Loucy (cell line): ENCODE data around the gene RPL9.

Source experiments
- H2AFZ ChIP-seq: fragments of 200-600 bp; sonication (generic); 2 replicates; pipeline ENCODE4 v1.6.0; 2016; ENCODE audit warnings: antibody characterized with exemption, mild to moderate bottlenecking, low read length, moderate library complexity
- H3F3A ChIP-seq: fragments of 200-600 bp; 2 replicates; pipeline ENCODE4 v1.6.0; 2016; ENCODE audit warnings: antibody characterized with exemption, low read depth, mild to moderate bottlenecking
- H3K27me3 ChIP-seq: fragments of 200-600 bp; sonication (generic); 2 replicates; pipeline ENCODE4 v1.6.1; 2014; ENCODE audit warnings: low read length, mild to moderate bottlenecking; ENCODE audit not compliant: insufficient read depth, poor library complexity, severe bottlenecking
- H3K36me3 ChIP-seq: fragments of 200-600 bp; sonication (generic); 2 replicates; pipeline ENCODE4 v1.6.1; 2016; ENCODE audit warnings: low read length; ENCODE audit not compliant: insufficient read depth
- H3K4me1 ChIP-seq: fragments of 200-600 bp; sonication (generic); 2 replicates; pipeline ENCODE4 v1.5.1; 2014; ENCODE audit warnings: low read length, mild to moderate bottlenecking; ENCODE audit not compliant: insufficient read depth, poor library complexity, severe bottlenecking
- H3K4me2 ChIP-seq: fragments of 200-600 bp; sonication (generic); 2 replicates; pipeline ENCODE4 v1.6.0; 2014; ENCODE audit warnings: antibody characterized with exemption, low read length, low read depth, mild to moderate bottlenecking; ENCODE audit not compliant: poor library complexity, severe bottlenecking
- H3K4me3 ChIP-seq: fragments of 200-600 bp; sonication (generic); 2 replicates; pipeline ENCODE4 v1.5.1; 2014; ENCODE audit warnings: low read length, mild to moderate bottlenecking, mixed read lengths; ENCODE audit not compliant: poor library complexity, severe bottlenecking
- H3K79me2 ChIP-seq: fragments of 200-600 bp; sonication (generic); 2 replicates; pipeline ENCODE4 v1.6.1; 2014; ENCODE audit warnings: low read length; ENCODE audit not compliant: insufficient read depth
- H3K9ac ChIP-seq: fragments of 200-600 bp; sonication (generic); 2 replicates; pipeline ENCODE4 v1.6.0; 2014; ENCODE audit warnings: mild to moderate bottlenecking, low read depth, low read length, moderate library complexity; ENCODE audit not compliant: poor library complexity, severe bottlenecking
- H3K9me2 ChIP-seq: fragments of 200-600 bp; sonication (generic); replicated peaks from 2 replicates; pipeline ENCODE4 v1.6.1; 2016; ENCODE audit warnings: low read depth, low read length, mixed read lengths
- H3K9me3 ChIP-seq: fragments of 200-600 bp; sonication (generic); 2 replicates; pipeline ENCODE4 v1.6.1; 2014; ENCODE audit warnings: mild to moderate bottlenecking, antibody characterized with exemption, low read length, low read depth; ENCODE audit not compliant: insufficient read depth
- H4K20me1 ChIP-seq: fragments of 200-600 bp; sonication (generic); 2 replicates; pipeline ENCODE4 v1.6.0; 2014; ENCODE audit warnings: antibody characterized with exemption, low read length, mild to moderate bottlenecking; ENCODE audit not compliant: insufficient read depth, poor library complexity, severe bottlenecking
- CTCF ChIP-seq: fragments of 200-600 bp; sonication (generic); conservative IDR thresholded peaks from 2 replicates; pipeline ENCODE4 v1.5.1; 2014; ENCODE audit warnings: mild to moderate bottlenecking, antibody characterized with exemption, low read length
- EZH2phosphoT487 ChIP-seq: fragments of 200-600 bp; IDR thresholded peaks from 2 replicates; pipeline ENCODE4 v1.6.1; 2018; ENCODE audit warnings: antibody characterized with exemption, mild to moderate bottlenecking, moderate library complexity, borderline replicate concordance

The RPL9 gene

GRCh38 chr4:39470402-39470801, 11.7 kb upstream of the RPL9 start:
- no peak overlapping the region for H3K9ac ChIP-seq
- H3K9me3 ChIP-seq: no peaks in the 10 kb centered on the region
- TF ChIP-seq EZH2phosphoT487 (no peak), CTCF (no peak)
- no peaks in the 10 kb centered on the region for H4K20me1 ChIP-seq
- H3K9me2 ChIP-seq: no peaks in the 10 kb centered on the region
- H3K4me3 ChIP-seq: no peak overlapping the region
- H2AFZ ChIP-seq: no peak overlapping the region
- no peaks in the 10 kb centered on the region for H3F3A ChIP-seq
- no peaks in the 10 kb centered on the region for H3K79me2 ChIP-seq
- no peak overlapping the region for H3K4me2 ChIP-seq
- H3K4me1 ChIP-seq: peaks cover under 1% of the 10 kb centered on the region
- peaks cover 4% of the 10 kb centered on the region; the same call in 1 of the 2 replicates for H3K36me3 ChIP-seq
- H3K27me3 ChIP-seq: no peaks in the 10 kb centered on the region

- no peaks in the 10 kb centered on the region for H3K79me2 ChIP-seq
- peak overlapping the region; percentile 71 for H2AFZ ChIP-seq
- no peaks in the 10 kb centered on the region for H3K9me2 ChIP-seq
- peaks cover 7% of the 10 kb centered on the region for H3K4me1 ChIP-seq
- H3K9me3 ChIP-seq: no peaks in the 10 kb centered on the region
- H3K36me3 ChIP-seq: peaks cover 4% of the 10 kb centered on the region; the same call in 1 of the 2 replicates
- H3K4me3 ChIP-seq: no peak overlapping the region
- H3K9ac ChIP-seq: peak overlapping the region; percentile 54
- TF ChIP-seq CTCF: peak; percentile 92
- no peak for TF ChIP-seq EZH2phosphoT487
- no peak overlapping the region for H3K4me2 ChIP-seq
- H3F3A ChIP-seq: no peaks in the 10 kb centered on the region
- H3K27me3 ChIP-seq: no peaks in the 10 kb centered on the region
- no peaks in the 10 kb centered on the region for H4K20me1 ChIP-seq
Measured at GRCh38 chr4:39469429-39470077, 10.8 kb upstream of the RPL9 start.

GRCh38 chr4:39467464-39467863, 8.7 kb upstream of the RPL9 start:
- Histone ChIP-seq H3K79me2 (0 out of 2 replicates have a peak, but pooled peaks cover 5% of the 10 kb centered on the region), H3K9me2 (no peaks in the 10 kb centered on the region), H3F3A (no peaks in the 10 kb centered on the region), H3K9me3 (no peaks in the 10 kb centered on the region), H3K9ac (no peak overlapping the region), H4K20me1 (no peaks in the 10 kb centered on the region), H3K4me2 (no peak overlapping the region), H3K36me3 (peaks cover 4% of the 10 kb centered on the region; the same call in 1 of the 2 replicates), H2AFZ (no peak overlapping the region), H3K27me3 (no peaks in the 10 kb centered on the region), H3K4me3 (no peak overlapping the region), H3K4me1 (peaks cover 7% of the 10 kb centered on the region)
- TF ChIP-seq CTCF: no peak
- TF ChIP-seq EZH2phosphoT487: no peak
